Measurements from ENCODE around the gene SERPINI1.

Gene SERPINI1

GRCh38 chr3:167835359-167835758 is 99.8 kb downstream of the SERPINI1 start:
- H3K9me3 ChIP-seq (ENCODE audit: control insufficient read depth, low read length) = no peaks in the 10 kb centered on the region
- no peaks in the 10 kb centered on the region for H3K4me1 ChIP-seq (ENCODE audit: control insufficient read depth, insufficient read depth, low read length)
- H3K9ac ChIP-seq (ENCODE audit: low read length) = no peak overlapping the region
- no peaks in the 10 kb centered on the region for H3K36me3 ChIP-seq (ENCODE audit: control insufficient read depth, insufficient read depth, low read length, severe bottlenecking)
- no peaks in the 10 kb centered on the region for H3K27me3 ChIP-seq (replicated peaks; ENCODE audit: control insufficient read depth, insufficient read depth, low read length)
- DNase-seq (ENCODE audit: low read depth) = no peak
- H3K4me3 ChIP-seq (ENCODE audit: low read length) = no peak overlapping the region

- no peaks in the 10 kb centered on the region for H3K27me3 ChIP-seq (replicated peaks; ENCODE audit: control insufficient read depth, insufficient read depth, low read length)
- H3K9me3 ChIP-seq (ENCODE audit: control insufficient read depth, low read length) = no peaks in the 10 kb centered on the region
- H3K4me3 ChIP-seq (ENCODE audit: low read length) = no peak overlapping the region
- no peaks in the 10 kb centered on the region for H3K4me1 ChIP-seq (ENCODE audit: control insufficient read depth, insufficient read depth, low read length)
- no peaks in the 10 kb centered on the region for H3K36me3 ChIP-seq (ENCODE audit: control insufficient read depth, insufficient read depth, low read length, severe bottlenecking)
- no peak overlapping the region for H3K9ac ChIP-seq (ENCODE audit: low read length)
- DNase-seq (ENCODE audit: low read depth) = no peak
These were observed 100.4 kb downstream of the SERPINI1 start for GRCh38 chr3:167835953-167836352.

GRCh38 chr3:167837466-167837865 is 101.9 kb downstream of the SERPINI1 start:
- H3K9me3 ChIP-seq (ENCODE audit: control insufficient read depth, low read length) = no peaks in the 10 kb centered on the region
- no peaks in the 10 kb centered on the region for H3K4me1 ChIP-seq (ENCODE audit: control insufficient read depth, insufficient read depth, low read length)
- DNase-seq (ENCODE audit: low read depth) = peak; percentile 58
- no peaks in the 10 kb centered on the region for H3K27me3 ChIP-seq (replicated peaks; ENCODE audit: control insufficient read depth, insufficient read depth, low read length)
- H3K4me3 ChIP-seq (ENCODE audit: low read length) = no peak overlapping the region
- no peaks in the 10 kb centered on the region for H3K36me3 ChIP-seq (ENCODE audit: control insufficient read depth, insufficient read depth, low read length, severe bottlenecking)
- no peak overlapping the region for H3K9ac ChIP-seq (ENCODE audit: low read length)

GRCh38 chr3:167839460-167840134 is 104.1 kb downstream of the SERPINI1 start:
- Histone ChIP-seq H3K9me3 (ENCODE audit: control insufficient read depth, low read length) (no peaks in the 10 kb centered on the region), H3K4me1 (ENCODE audit: control insufficient read depth, insufficient read depth, low read length) (no peaks in the 10 kb centered on the region), H3K36me3 (ENCODE audit: control insufficient read depth, insufficient read depth, low read length, severe bottlenecking) (no peaks in the 10 kb centered on the region), H3K27me3 (replicated peaks; ENCODE audit: control insufficient read depth, insufficient read depth, low read length) (no peaks in the 10 kb centered on the region), H3K9ac (ENCODE audit: low read length) (no peak overlapping the region), H3K4me3 (ENCODE audit: low read length) (no peak overlapping the region)
- DNase-seq (ENCODE audit: low read depth) = no peak

- no peak overlapping the region for H3K4me3 ChIP-seq (ENCODE audit: low read length)
- no peaks in the 10 kb centered on the region for H3K9me3 ChIP-seq (ENCODE audit: control insufficient read depth, low read length)
- no peaks in the 10 kb centered on the region for H3K36me3 ChIP-seq (ENCODE audit: control insufficient read depth, insufficient read depth, low read length, severe bottlenecking)
- no peaks in the 10 kb centered on the region for H3K4me1 ChIP-seq (ENCODE audit: control insufficient read depth, insufficient read depth, low read length)
- no peak overlapping the region for H3K9ac ChIP-seq (ENCODE audit: low read length)
- no peaks in the 10 kb centered on the region for H3K27me3 ChIP-seq (replicated peaks; ENCODE audit: control insufficient read depth, insufficient read depth, low read length)
- no peak for DNase-seq (ENCODE audit: low read depth)
These were observed 104.7 kb downstream of the SERPINI1 start for GRCh38 chr3:167840247-167840646.

- DNase-seq (ENCODE audit: low read depth) = no peak
- Histone ChIP-seq H3K4me3 (ENCODE audit: low read length) (no peak overlapping the region), H3K4me1 (ENCODE audit: control insufficient read depth, insufficient read depth, low read length) (no peaks in the 10 kb centered on the region), H3K36me3 (ENCODE audit: control insufficient read depth, insufficient read depth, low read length, severe bottlenecking) (no peaks in the 10 kb centered on the region), H3K9ac (ENCODE audit: low read length) (no peak overlapping the region), H3K9me3 (ENCODE audit: control insufficient read depth, low read length) (no peaks in the 10 kb centered on the region), H3K27me3 (replicated peaks; ENCODE audit: control insufficient read depth, insufficient read depth, low read length) (no peaks in the 10 kb centered on the region)
These were observed 108.0 kb downstream of the SERPINI1 start for GRCh38 chr3:167843481-167843880.

- Histone ChIP-seq H3K9ac (ENCODE audit: low read length) (no peak overlapping the region), H3K27me3 (replicated peaks; ENCODE audit: control insufficient read depth, insufficient read depth, low read length) (no peaks in the 10 kb centered on the region), H3K9me3 (ENCODE audit: control insufficient read depth, low read length) (no peaks in the 10 kb centered on the region), H3K4me3 (ENCODE audit: low read length) (no peak overlapping the region), H3K4me1 (ENCODE audit: control insufficient read depth, insufficient read depth, low read length) (no peaks in the 10 kb centered on the region), H3K36me3 (ENCODE audit: control insufficient read depth, insufficient read depth, low read length, severe bottlenecking) (no peaks in the 10 kb centered on the region)
- DNase-seq (ENCODE audit: low read depth) = no peak
These were observed 108.4 kb downstream of the SERPINI1 start for GRCh38 chr3:167843886-167844285.

- Histone ChIP-seq H3K9me3 (ENCODE audit: control insufficient read depth, low read length) (no peaks in the 10 kb centered on the region), H3K9ac (ENCODE audit: low read length) (no peak overlapping the region), H3K27me3 (replicated peaks; ENCODE audit: control insufficient read depth, insufficient read depth, low read length) (no peaks in the 10 kb centered on the region), H3K4me1 (ENCODE audit: control insufficient read depth, insufficient read depth, low read length) (no peaks in the 10 kb centered on the region), H3K36me3 (ENCODE audit: control insufficient read depth, insufficient read depth, low read length, severe bottlenecking) (no peaks in the 10 kb centered on the region), H3K4me3 (ENCODE audit: low read length) (no peak overlapping the region)
- DNase-seq (ENCODE audit: low read depth) = no peak
These were observed 109.0 kb downstream of the SERPINI1 start for GRCh38 chr3:167844528-167844927.

- peaks cover 21% of the 10 kb centered on the region for H3K4me1 ChIP-seq (ENCODE audit: control insufficient read depth, insufficient read depth, low read length)
- DNase-seq (ENCODE audit: low read depth) = no peak
- no peaks in the 10 kb centered on the region for H3K36me3 ChIP-seq (ENCODE audit: control insufficient read depth, insufficient read depth, low read length, severe bottlenecking)
- no peaks in the 10 kb centered on the region for H3K27me3 ChIP-seq (replicated peaks; ENCODE audit: control insufficient read depth, insufficient read depth, low read length)
- H3K9ac ChIP-seq (ENCODE audit: low read length) = no peak overlapping the region
- H3K9me3 ChIP-seq (ENCODE audit: control insufficient read depth, low read length) = no peaks in the 10 kb centered on the region
- no peak overlapping the region for H3K4me3 ChIP-seq (ENCODE audit: low read length)
These were observed 115.7 kb downstream of the SERPINI1 start for GRCh38 chr3:167851171-167851570.

GRCh38 chr3:167851749-167852148 is 116.2 kb downstream of the SERPINI1 start:
- Histone ChIP-seq H3K36me3 (ENCODE audit: control insufficient read depth, insufficient read depth, low read length, severe bottlenecking) (no peaks in the 10 kb centered on the region), H3K9me3 (ENCODE audit: control insufficient read depth, low read length) (no peaks in the 10 kb centered on the region), H3K27me3 (replicated peaks; ENCODE audit: control insufficient read depth, insufficient read depth, low read length) (no peaks in the 10 kb centered on the region), H3K4me3 (ENCODE audit: low read length) (no peak overlapping the region), H3K9ac (ENCODE audit: low read length) (no peak overlapping the region), H3K4me1 (ENCODE audit: control insufficient read depth, insufficient read depth, low read length) (peaks cover 21% of the 10 kb centered on the region)
- DNase-seq (ENCODE audit: low read depth) = no peak

GRCh38 chr3:167852216-167852615 is 116.7 kb downstream of the SERPINI1 start:
- Histone ChIP-seq H3K9me3 (ENCODE audit: control insufficient read depth, low read length) (no peaks in the 10 kb centered on the region), H3K27me3 (replicated peaks; ENCODE audit: control insufficient read depth, insufficient read depth, low read length) (no peaks in the 10 kb centered on the region), H3K4me3 (ENCODE audit: low read length) (no peak overlapping the region), H3K36me3 (ENCODE audit: control insufficient read depth, insufficient read depth, low read length, severe bottlenecking) (no peaks in the 10 kb centered on the region), H3K4me1 (ENCODE audit: control insufficient read depth, insufficient read depth, low read length) (peaks cover 21% of the 10 kb centered on the region), H3K9ac (ENCODE audit: low read length) (peak overlapping the region; percentile 33)
- peak; percentile 10 for DNase-seq (ENCODE audit: low read depth)

- no peak for DNase-seq (ENCODE audit: low read depth)
- Histone ChIP-seq H3K27me3 (replicated peaks; ENCODE audit: control insufficient read depth, insufficient read depth, low read length) (no peaks in the 10 kb centered on the region), H3K9me3 (ENCODE audit: control insufficient read depth, low read length) (no peaks in the 10 kb centered on the region), H3K9ac (ENCODE audit: low read length) (no peak overlapping the region), H3K4me3 (ENCODE audit: low read length) (no peak overlapping the region), H3K4me1 (ENCODE audit: control insufficient read depth, insufficient read depth, low read length) (peaks cover 21% of the 10 kb centered on the region), H3K36me3 (ENCODE audit: control insufficient read depth, insufficient read depth, low read length, severe bottlenecking) (no peaks in the 10 kb centered on the region)
These were observed 118.5 kb downstream of the SERPINI1 start for GRCh38 chr3:167854063-167854462.

Measured in adipocyte (in vitro differentiated cells).